LNCAP (cell line): ENCODE measurements around the gene TMEM163.

ENCODE experiments used
- TF ChIP-seq, protein P1 (sequence below): fragments of 450-650 bp; IDR thresholded peaks from 2 replicates; pipeline ENCODE4 v1.5.1; 2017; ENCODE audit warnings: mild to moderate bottlenecking

Gene TMEM163

DNA sequence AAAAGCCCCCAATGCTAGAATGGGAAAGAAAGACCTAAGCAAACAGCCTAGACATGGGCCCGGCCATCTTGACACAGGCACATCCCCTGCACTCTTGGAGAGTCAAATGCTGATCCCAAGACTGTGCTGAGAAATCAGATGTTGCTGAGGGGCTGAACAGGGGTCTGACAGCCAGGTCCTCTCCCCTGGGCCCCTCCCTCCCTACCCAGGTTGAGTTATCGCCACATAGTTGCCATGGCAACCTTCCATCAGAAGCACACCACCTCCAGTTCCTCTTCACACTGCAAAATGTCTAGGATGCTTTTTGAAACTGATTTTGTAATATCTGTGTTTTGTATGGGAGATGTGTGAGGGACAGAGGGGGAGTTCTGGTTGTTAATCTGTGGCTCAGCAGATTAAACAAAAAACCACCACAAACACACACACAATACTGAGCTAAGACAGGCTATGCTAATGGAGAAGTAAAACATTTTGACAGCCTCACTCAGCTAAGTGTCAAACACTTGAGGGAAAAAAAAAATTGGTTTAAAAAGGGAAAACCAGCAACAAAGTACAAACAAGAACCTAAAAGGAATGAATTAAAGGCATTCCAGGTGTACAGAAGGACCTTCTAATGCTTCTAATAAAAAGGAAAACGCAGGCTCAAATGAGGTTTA lies 88.2 kb downstream of the TMEM163 start:
- TF ChIP-seq, protein P1, sequence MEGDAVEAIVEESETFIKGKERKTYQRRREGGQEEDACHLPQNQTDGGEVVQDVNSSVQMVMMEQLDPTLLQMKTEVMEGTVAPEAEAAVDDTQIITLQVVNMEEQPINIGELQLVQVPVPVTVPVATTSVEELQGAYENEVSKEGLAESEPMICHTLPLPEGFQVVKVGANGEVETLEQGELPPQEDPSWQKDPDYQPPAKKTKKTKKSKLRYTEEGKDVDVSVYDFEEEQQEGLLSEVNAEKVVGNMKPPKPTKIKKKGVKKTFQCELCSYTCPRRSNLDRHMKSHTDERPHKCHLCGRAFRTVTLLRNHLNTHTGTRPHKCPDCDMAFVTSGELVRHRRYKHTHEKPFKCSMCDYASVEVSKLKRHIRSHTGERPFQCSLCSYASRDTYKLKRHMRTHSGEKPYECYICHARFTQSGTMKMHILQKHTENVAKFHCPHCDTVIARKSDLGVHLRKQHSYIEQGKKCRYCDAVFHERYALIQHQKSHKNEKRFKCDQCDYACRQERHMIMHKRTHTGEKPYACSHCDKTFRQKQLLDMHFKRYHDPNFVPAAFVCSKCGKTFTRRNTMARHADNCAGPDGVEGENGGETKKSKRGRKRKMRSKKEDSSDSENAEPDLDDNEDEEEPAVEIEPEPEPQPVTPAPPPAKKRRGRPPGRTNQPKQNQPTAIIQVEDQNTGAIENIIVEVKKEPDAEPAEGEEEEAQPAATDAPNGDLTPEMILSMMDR, result no peak

DNA sequence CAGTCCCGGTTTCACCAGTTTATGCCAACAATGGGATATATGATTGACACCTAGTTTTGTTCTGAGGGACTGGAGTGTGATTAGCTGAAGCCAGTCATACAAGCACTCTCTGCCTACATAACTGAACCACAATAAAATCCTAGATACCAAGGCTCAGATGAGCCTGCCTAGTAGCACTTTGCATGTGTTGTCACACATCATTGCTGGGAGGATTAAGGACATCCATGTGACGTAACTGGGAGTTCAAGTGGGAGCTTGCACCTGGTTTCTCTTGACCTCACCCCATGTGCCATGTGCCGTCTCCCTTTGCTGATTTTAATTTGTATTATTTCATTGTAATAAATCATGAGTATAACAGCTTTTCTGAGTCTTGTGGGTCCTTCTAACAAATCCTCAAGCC lies 90.3 kb downstream of the TMEM163 start:
- TF ChIP-seq, protein P1, result no peak

DNA sequence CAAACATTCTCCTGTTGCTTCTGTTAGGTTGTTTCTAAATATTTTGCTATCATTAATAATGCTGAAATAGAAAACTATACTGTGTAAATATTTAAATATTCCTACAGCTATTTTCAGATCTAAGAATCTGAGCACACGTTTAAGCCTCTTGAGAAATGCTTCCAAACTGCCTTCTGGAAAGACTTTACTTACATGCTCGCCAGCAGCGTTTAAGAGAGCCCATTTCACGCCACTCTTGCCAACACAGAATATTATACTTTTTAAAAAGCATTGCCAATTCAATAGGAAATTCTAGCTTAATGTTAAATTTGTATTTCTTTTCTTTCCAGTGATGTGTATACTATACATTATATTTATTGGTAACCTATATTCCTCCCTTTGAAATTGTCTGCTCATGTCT lies 92.0 kb downstream of the TMEM163 start:
- TF ChIP-seq, protein P1, result no peak

DNA sequence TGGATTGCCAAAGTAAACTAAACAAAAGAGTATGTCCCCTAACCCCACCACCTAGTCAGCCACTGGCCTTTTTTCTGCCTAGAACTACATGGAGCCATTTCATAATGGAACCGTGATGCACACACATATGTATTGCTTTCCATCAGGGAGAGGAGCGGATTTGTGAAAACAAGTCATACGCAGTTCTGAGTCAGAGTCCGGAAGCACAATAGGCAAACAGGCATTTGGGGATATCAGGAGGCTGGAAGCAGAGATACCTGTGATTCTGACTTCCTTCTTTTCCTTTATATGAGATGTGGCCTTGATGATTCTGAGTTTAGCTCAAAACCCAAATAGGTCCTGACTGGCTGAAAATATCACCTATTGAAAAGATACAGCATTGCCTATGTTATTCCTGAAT lies 93.5 kb downstream of the TMEM163 start:
- TF ChIP-seq, protein P1, result no peak

DNA sequence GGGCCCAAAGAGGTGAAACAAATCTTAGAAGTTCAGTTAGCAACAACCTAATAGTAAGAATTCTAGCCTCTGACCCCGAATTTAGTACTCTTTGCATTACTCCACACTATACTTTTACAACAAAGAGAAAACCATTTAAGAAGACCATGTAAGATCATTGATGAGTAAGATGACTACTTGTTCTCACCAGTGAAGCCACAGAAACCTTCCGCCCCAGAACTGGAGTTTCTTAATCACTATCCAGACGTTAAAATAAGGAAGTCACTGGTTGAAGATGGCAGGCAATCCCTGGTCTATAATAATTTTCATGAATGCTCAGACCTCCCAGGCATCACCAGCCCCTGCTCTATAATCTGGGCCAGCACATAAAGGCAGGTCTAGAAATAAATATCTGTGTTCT lies 95.0 kb downstream of the TMEM163 start:
- TF ChIP-seq, protein P1, result no peak

DNA sequence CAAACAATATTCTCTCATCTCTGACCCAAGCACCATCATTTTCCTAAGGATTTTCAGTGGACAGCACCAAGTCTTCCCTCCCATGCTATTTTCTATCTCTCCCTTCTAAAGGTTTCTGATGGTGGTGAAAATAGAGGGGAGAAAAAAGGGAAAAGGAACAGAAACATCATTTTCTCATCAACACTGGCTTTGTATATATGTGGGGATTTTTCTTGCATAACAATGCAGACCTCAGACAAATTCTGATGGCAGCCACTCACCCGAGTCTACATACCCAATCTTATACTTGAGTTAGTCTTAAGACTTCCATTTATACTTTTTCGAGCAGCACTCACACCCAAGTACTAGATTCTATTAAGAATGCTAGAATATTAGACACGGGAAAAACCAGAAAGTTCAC lies 95.8 kb downstream of the TMEM163 start:
- TF ChIP-seq, protein P1, result no peak

DNA sequence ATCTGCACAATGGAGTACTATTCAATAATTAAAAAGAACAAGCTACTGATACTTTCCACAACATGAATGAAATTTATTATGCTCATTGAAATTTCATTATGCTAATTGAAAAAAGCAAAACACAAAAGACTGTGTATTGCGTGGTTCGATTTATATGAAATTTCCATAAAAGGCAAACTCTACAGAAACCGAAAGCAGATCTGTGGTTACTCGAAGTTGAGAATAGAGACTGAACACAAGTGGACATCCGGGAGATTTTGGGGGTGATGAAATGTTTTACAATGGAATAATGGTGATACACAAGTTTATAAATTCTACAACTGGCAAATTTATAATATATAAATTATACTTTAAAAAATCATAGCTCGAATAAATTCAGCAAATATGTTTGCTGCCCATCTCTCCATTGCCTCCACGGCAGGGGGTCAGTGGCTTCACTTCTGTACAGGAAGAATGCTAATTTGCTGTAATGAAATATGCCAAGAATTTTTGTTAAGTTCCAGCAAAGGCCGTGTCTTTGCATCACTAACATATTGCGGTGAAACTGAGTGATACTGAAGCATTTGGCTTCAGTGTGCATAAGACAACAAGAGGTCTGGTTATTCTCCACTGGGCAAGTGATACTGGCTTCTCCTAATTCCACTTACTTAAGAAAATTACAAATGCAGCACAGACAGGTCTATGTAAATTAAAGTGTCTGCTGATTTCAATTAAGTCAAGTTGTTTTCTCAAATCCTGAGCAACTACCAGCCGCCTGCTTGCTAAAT lies 96.7 kb downstream of the TMEM163 start:
- TF ChIP-seq, protein P1, result no peak
